T-helper 1 cell treated with Interleukin-12 subunit alpha and Interleukin-12 subunit beta and Interleukin-4 antibody, amounts not matched to agents 30 ng/mL and 1 ng/mL, for 36 hours (primary cell): ENCODE data around the gene FRAT2. TPM values are rescaled to one million over a fixed set of nuclear protein-coding genes. Genes with fewer than 3 reads are reported as not detected.

Experiments
- intact Hi-C: fragments of 100-400 bp; cut with micrococcal nuclease; formaldehyde crosslinking; loops from one replicate; pipeline ENCODE4 v1.15.1; 2024
- total RNA-seq: library from RNA; stranded (reverse); gene quantifications from 2 replicates; pipeline ENCODE4 v1.2.3, GENCODE V29; 2022

FRAT2 gene
- total RNA-seq, 1 donor from 2014 or later, result 8.8 TPM

DNA sequence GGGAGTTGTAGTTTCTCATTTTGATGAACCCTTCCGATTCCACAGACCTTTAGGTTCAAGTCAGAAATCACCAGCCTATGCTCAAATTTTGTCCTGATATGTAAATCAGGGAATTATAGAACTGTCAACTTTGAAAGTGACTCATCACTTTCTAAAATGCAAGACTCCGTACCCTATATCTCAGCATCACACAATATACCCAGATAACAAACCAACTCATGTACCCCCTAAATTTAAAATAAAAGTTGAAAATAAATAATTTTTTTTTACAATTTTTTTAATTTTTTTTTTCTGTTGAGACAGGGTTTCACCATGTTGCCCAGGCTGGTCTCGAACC, 41.7 kb downstream of the FRAT2 start:
- intact Hi-C loops, result loop anchor here (1.0 to 10.0 kb wide), 12 partner anchors 26 to 1638 kb away; partner anchors contain the start of genes ALDH18A1, EXOSC1, FRAT1 and FRAT2

DNA sequence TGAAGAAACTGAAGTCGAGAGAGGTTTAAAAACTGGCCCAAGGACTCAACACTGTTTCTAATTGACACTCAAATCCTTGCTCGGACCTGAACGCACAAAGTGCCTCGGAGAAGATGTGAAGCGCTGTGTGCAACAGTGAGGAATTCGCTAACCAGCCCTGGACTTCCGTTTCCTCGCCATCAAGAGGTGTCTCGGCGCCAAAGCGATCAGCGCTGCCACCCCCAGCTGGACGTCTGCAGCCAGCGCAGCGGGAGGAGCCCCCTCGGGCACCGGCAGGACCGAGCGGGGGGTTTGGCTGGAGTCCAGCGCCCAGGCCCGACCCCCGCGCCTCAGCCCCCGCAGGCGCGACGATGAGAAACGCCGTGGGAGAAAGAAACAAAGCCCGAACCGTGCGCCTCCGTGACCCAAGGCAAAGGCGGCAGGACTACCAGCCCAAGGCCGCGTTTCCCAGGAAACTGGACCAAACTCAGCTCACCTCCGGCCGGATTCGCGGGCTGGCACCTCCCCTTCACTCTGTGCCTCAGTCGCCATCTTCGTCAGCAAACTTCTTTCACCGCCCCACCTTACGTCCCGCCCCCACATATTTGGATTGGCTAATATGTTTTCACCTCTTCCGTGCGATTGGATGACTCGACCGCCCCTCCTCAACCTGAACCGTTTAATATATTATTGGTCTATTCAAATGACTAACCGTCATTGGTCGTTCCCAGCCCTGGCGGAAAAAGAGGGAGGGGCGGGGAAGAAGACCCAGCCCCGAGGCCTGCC, 42.2 kb downstream of the FRAT2 start, which contains the start of gene ARHGAP19:
ARHGAP19 (minus strand) TSS at position 541 of the 765 bp plus-strand sequence; CDS start at position 531, 10 bp downstream.
- intact Hi-C loops, result loop anchor here (1.0 to 10.0 kb wide), 12 partner anchors 27 to 1637 kb away; partner anchors contain the start of genes ALDH18A1, EXOSC1, FRAT1 and FRAT2

DNA sequence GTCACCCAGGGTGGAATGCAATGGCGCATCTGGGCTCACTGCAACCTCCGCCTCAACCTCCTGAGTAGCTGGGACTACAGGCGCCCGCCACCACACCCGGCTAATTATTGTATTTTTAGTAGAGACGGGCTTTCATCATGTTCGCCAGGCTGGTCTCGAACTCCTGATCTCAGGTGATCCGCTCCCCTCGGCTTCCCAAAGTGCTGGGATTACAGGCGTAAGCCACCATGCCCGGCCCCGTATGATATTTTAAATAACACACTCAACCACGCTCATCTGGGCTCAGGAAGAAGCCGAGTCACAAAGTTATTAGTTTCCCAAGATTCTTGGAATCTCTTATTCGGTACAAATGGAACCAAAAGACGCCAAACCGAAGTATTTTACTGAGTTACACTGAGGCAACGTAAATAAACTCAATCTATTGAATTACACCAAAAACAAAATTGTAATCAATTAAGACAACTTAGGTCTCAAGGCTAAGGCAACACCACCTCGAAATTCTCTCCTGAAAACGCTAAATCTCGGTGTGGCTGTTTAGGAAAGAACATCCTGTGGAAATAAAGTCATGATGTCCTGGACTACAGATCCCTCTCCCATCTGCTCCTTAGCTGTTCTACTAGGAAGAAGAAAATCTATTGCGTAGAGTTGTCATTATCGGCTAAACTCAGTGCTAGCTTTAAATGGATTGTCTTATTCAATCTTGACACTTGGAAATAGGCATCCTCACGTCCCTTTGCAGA, 43.0 kb downstream of the FRAT2 start:
- intact Hi-C loops, result loop anchor here (1.0 to 10.0 kb wide), 12 partner anchors 28 to 1637 kb away; partner anchors contain the start of genes ALDH18A1, EXOSC1, FRAT1 and FRAT2

DNA sequence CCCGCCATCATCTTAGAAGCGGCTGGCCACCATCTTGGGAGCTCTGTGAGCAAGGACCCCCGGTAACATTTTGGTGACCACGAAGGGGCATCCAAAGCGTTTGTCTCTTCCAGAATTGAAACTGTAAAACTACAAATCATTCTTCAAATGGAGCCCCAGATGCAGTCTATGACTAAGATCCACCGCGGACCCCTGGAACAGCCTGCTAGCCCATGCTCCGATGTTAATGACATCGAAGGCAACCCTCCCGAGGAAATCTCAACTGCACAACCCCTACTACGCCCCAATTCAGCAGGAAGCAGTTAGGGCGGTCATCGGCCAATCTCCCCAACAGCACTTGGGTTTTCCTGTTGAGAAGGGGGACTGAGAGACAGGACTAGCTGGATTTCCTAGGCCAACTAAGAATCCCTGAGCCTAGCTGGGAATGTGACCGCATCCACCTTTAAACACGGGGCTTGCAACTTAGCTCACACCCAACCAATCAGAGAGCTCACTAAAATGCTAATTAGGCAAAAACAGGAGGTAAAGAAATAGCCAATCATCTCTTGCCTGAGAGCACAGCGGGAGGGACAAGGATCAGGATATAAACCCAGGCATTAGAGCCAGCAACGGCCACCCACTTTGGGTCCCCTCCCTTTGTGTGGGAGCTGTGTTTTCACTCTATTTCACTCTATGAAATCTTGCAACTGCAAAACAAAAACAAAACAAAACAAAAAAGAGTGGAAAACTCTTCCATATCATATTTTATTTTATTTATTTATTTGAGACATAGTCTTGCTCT, 43.8 kb downstream of the FRAT2 start:
- intact Hi-C loops, result loop anchor here (5.0 to 10.0 kb wide), 2 partner anchors 842 to 1636 kb away; partner anchors contain the start of genes ALDH18A1 and R3HCC1L

DNA sequence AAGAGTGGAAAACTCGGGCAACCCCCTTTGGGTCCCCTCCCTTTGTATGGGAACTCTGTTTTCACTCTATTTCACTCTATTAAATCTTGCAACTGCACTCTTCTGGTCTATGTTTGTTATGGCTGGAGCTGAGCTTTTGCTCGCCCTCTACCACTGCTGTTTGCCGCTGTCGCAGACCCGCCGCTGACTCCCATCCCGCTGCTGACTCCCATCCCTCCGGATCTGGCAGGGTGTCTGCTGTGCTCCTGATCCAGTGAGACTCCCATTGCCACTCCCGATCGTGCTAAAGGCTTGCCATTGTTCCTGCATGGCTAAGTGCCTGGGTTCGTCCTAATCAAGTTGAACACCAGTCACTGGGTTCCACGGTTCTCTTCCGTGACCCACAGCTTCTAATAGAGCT, 44.5 kb downstream of the FRAT2 start:
- intact Hi-C loops, result loop anchor here (5.0 to 10.0 kb wide), 2 partner anchors 842 to 1635 kb away; partner anchors contain the start of genes ALDH18A1 and R3HCC1L

Other genes starting within 250 kb of the FRAT2 start
- 0.46 and 0.47 TPM in 2 replicates for gene SLIT1, start 148.8 kb downstream of the FRAT2 start, total RNA-seq
- 31.1 and 34.8 TPM in 2 replicates for gene ARHGAP19, start 42.1 kb downstream of the FRAT2 start, total RNA-seq
- gene FRAT1, start 15.5 kb downstream of the FRAT2 start, total RNA-seq, result 4.5 and 4.8 TPM in 2 replicates
- gene RRP12, start 66.6 kb upstream of the FRAT2 start, total RNA-seq, result 36.9 and 39.0 TPM in 2 replicates
- gene PGAM1, start 91.5 kb upstream of the FRAT2 start, total RNA-seq, result 446 and 454 TPM in 2 replicates
- 53.8 and 57.6 TPM in 2 replicates for gene EXOSC1, start 111.3 kb upstream of the FRAT2 start, total RNA-seq
- gene ZDHHC16, start 111.4 kb upstream of the FRAT2 start, total RNA-seq, result 45.2 and 47.0 TPM in 2 replicates
- gene MMS19, start 163.7 kb upstream of the FRAT2 start, total RNA-seq, result 71.2 and 73.6 TPM in 2 replicates
- 0.90 and 1.5 TPM in 2 replicates for gene UBTD1, start 164.2 kb upstream of the FRAT2 start, total RNA-seq
- gene ANKRD2, start 238.1 kb upstream of the FRAT2 start, total RNA-seq, result 0.32 TPM in 1 of 2 replicates, not detected in the other
- gene HOGA1, start 249.7 kb upstream of the FRAT2 start, total RNA-seq, result not detected in 2 replicates